Renal cortex interstitium (tissue), 11 donors: ENCODE measurements around the gene CCDC68. TPM values are rescaled to one million over a fixed set of nuclear protein-coding genes. Genes with fewer than 3 reads are reported as not detected.
"Not testable (repeated sequence)": the region's sequence is repeated elsewhere in the genome, so short reads cannot be mapped to it uniquely, and the experiment has no call there.

Experiments used
- DNase-seq, 11 donors: peaks; one replicate each; pipeline ENCODE4 v3.0.0-alpha.2; 2013; ENCODE audit warnings: low read depth in 9 of 11, low spot score in 4 of 11; ENCODE audit errors: extremely low read depth in 1 of 11
- polyA plus RNA-seq, 3 donors: library from polyadenylated mRNA; unstranded; fragments of 120-200 nt; gene quantifications; one replicate each; pipeline ENCODE4 v1.2.1, GENCODE V29; 2013; ENCODE audit not compliant: insufficient read length in 3 of 3

The CCDC68 gene
- polyA plus RNA-seq, 3 donors = 7.5 to 12.8 (median 12.1) TPM

GRCh38 chr18:54882318-54882717 is 76.9 kb downstream of the CCDC68 start:
- DNase-seq = no peak

- DNase-seq = no peak
Measured at GRCh38 chr18:54881229-54881768, 78.0 kb downstream of the CCDC68 start.

GRCh38 chr18:54880395-54881105 is 78.7 kb downstream of the CCDC68 start:
- no peak for DNase-seq

DNA sequence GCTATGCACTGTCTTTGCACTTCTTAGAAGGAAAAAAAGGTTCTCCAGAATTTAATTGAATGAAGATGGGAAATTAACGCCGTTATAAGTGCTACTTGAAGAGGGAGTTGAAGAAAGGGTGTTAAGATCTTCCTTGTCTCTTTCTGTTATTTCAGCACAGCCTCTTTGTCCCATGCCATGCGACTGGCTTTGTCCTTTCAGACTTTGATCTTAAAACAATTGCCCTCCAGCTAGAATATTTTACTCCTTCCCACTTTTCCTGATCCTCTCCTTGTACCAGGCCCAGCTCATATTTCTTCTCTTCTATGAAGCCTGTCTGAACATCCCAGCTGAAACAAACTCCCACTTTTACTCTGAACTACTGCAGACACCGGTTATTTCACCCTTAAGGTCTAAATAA is 79.6 kb downstream of the CCDC68 start:
- DNase-seq = no peak

GRCh38 chr18:54878659-54879358 is 80.5 kb downstream of the CCDC68 start:
- DNase-seq = no peak

GRCh38 chr18:54878159-54878622 is 81.1 kb downstream of the CCDC68 start:
- DNase-seq = no peak

GRCh38 chr18:54877076-54877475 is 82.2 kb downstream of the CCDC68 start:
- DNase-seq = no peak

- no peak for DNase-seq
Measured at GRCh38 chr18:54875063-54875462, 84.2 kb downstream of the CCDC68 start.

- DNase-seq = no peak
Measured at GRCh38 chr18:54873884-54874255, 85.4 kb downstream of the CCDC68 start.

DNA sequence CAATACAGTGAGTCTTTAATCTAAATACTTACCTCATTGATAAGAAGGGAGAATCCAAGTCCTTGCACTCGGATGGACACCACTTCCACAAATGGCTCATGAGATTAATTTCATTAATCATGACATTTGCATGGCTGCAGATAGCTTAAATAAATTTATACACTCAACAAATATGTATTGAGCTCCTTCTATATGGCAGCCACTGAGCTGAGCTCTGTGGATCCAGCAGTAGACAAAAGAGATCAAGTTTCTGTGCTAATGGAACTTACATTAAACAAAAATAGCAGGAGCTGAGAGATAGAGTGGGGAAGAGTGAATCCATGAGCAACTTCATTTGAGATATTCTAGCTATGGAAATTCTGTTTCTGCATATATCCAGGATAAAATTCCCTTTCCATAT is 86.6 kb downstream of the CCDC68 start:
- no peak for DNase-seq

DNA sequence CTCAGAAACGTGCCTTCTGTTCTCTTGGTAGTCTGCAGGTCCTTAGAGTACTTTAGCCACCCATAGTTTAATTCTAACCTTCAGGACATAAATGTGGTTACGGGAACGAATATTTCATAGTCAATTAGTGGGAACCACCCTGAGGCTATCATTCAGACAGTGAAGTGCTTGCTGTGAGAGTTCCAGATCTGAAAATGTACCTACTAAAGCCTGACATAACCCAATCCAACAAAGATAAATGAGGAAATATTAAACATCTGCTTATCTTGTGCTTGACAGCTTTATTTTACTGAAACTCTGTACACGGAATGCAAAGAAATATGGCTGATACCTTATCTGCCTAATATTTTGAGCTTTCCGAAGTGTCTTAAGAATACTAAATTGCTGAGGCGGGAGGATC is 88.0 kb downstream of the CCDC68 start:
- DNase-seq = no peak

DNA sequence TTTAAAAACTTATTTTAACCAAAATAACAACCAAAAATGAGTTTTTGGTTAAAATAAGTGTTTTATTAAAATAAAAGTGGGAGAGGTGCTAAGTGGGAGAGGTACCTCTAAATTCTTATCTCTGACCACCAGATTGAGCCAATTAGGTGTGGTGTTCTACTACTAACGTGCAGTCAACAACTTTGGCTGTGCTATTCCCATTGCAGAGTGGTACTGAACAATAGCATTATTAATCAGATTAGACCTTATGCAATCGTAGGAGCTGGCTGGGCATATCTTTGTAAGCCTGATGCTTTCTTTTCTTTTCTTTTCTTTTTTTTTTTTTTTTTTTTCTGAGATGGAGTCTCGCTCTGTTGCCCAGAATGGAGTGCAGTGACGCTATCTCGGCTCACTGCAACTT is 92.1 kb downstream of the CCDC68 start:
- no peak for DNase-seq

- DNase-seq = no peak
Measured at GRCh38 chr18:54860941-54861340, 98.3 kb downstream of the CCDC68 start.

DNA sequence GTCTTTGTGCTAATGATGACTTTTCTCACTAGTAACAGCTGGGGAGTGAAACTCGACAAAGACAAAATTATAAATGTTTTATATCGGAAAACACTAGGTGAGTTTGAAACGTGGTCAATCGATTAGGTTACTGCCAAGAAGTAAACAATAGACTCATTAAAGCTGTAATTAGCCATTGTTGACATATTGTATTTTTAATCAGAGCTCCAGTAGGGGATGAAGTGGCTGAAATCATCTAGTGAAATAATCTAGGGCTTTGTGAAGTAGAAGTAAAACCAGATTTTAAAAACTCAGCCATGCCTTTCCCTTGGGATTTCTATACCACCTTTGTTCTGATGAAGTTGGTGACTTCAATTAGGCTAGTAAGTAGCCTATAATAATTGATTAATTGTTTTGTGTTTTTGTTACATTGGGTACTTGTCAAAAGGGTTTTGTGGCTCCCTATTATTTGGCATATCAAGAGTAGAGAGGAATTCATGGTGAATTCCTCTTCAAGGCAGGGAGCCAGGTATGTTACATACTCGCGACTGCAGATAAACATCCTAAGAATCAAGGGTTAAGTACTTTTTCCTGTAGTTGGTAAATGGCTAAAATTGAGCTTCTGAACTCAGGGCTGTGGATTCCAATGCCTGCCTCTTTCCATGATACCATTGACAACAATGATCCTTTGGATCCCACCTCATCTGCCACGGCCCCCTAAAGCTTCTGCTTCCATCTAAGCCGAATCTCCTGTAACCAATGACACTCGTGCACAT is 99.4 kb downstream of the CCDC68 start:
- DNase-seq = no peak

GRCh38 chr18:54857499-54857898 is 101.8 kb downstream of the CCDC68 start:
- DNase-seq = no peak

DNA sequence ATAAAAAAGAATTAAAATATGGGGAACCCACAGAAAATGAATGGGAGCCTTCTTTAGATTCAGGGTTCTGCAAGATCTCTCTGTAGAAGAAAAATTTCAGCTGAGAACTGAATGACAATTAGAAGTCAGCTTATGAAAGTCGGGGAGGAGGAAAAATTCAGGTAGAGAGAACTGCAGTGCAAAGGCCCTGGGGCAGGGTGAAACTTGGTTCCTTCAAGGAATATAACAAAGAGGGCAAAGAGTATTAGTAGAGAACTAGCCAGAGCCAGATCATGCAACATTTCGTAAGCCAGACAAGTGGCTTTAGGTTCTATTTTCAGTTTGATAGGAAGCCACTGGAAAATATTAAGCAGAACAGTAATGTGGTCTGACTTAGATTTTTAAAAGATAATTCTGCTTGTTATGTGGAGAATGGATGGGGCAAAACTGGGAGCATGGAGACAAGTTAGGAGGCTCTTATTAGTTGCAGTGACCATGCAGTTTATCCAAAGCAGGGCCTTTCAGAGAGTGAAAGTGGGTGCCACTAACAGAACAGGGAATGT is 103.1 kb downstream of the CCDC68 start:
- DNase-seq = no peak

DNA sequence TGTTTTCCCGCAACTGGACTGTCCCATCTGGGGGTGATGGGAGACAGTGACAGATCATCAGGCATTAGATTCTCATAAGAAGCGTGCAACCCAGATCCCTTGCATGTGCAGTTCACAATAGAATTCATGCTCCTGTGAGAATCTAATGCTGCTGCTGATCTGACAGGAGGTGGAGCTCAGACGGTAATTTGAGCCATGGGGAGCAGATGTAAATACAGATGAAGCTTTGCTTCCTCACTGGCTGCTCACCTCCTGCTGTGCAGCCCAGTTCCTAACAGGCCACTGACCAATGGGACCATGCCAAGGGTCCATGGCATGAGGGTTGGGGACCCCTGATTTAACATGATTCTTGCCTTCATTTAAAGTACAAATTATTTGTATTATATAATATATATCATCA is 104.2 kb downstream of the CCDC68 start:
- not testable (repeated sequence) for DNase-seq

- no peak for DNase-seq
Measured at GRCh38 chr18:54852780-54853675, 106.2 kb downstream of the CCDC68 start.
